ENCODE data around the gene COG5.

The COG5 gene

GRCh38 chr7:107312418-107312817 is 251.3 kb downstream of the COG5 start:
- Histone ChIP-seq H2AFZ (ENCODE audit: low read length) (no peak overlapping the region), H3F3A (ENCODE audit: low read depth) (no peaks in the 10 kb centered on the region), H3K9me3 (ENCODE audit: insufficient read depth, low read depth, low read length) (no peaks in the 10 kb centered on the region), H3K27me3 (ENCODE audit: insufficient read depth, low read length, poor library complexity, severe bottlenecking) (no peaks in the 10 kb centered on the region), H3K36me3 (ENCODE audit: insufficient read depth, low read length) (no peaks in the 10 kb centered on the region), H3K9me2 (replicated peaks; ENCODE audit: low read depth, low read length) (no peaks in the 10 kb centered on the region), H3K4me2 (ENCODE audit: low read depth, low read length, poor library complexity, severe bottlenecking) (no peak overlapping the region), H4K20me1 (ENCODE audit: insufficient read depth, low read length, poor library complexity, severe bottlenecking) (no peaks in the 10 kb centered on the region), H3K4me1 (ENCODE audit: insufficient read depth, low read length, poor library complexity, severe bottlenecking) (no peaks in the 10 kb centered on the region), H3K9ac (ENCODE audit: low read depth, low read length, poor library complexity, severe bottlenecking) (no peak overlapping the region), H3K79me2 (ENCODE audit: insufficient read depth, low read length) (no peaks in the 10 kb centered on the region), H3K4me3 (ENCODE audit: low read length, poor library complexity, severe bottlenecking) (no peak overlapping the region)
- TF ChIP-seq CTCF (conservative IDR thresholded peaks at IDR 0.05; ENCODE audit: low read length) (no peak), EZH2phosphoT487 (IDR thresholded peaks at IDR 0.05; ENCODE audit: borderline replicate concordance) (no peak)

- H3K27me3 ChIP-seq (ENCODE audit: insufficient read depth, low read length, poor library complexity, severe bottlenecking) = no peaks in the 10 kb centered on the region
- no peak overlapping the region for H2AFZ ChIP-seq (ENCODE audit: low read length)
- H4K20me1 ChIP-seq (ENCODE audit: insufficient read depth, low read length, poor library complexity, severe bottlenecking) = no peaks in the 10 kb centered on the region
- no peak overlapping the region for H3K9ac ChIP-seq (ENCODE audit: low read depth, low read length, poor library complexity, severe bottlenecking)
- no peak overlapping the region for H3K4me2 ChIP-seq (ENCODE audit: low read depth, low read length, poor library complexity, severe bottlenecking)
- H3K4me1 ChIP-seq (ENCODE audit: insufficient read depth, low read length, poor library complexity, severe bottlenecking) = no peaks in the 10 kb centered on the region
- H3K36me3 ChIP-seq (ENCODE audit: insufficient read depth, low read length) = no peaks in the 10 kb centered on the region
- no peak for TF ChIP-seq CTCF (conservative IDR thresholded peaks at IDR 0.05; ENCODE audit: low read length)
- no peak for TF ChIP-seq EZH2phosphoT487 (IDR thresholded peaks at IDR 0.05; ENCODE audit: borderline replicate concordance)
- no peaks in the 10 kb centered on the region for H3K79me2 ChIP-seq (ENCODE audit: insufficient read depth, low read length)
- no peak overlapping the region for H3K4me3 ChIP-seq (ENCODE audit: low read length, poor library complexity, severe bottlenecking)
- H3K9me3 ChIP-seq (ENCODE audit: insufficient read depth, low read depth, low read length) = no peaks in the 10 kb centered on the region
- H3K9me2 ChIP-seq (replicated peaks; ENCODE audit: low read depth, low read length) = no peaks in the 10 kb centered on the region
- H3F3A ChIP-seq (ENCODE audit: low read depth) = no peaks in the 10 kb centered on the region
These were observed 254.4 kb downstream of the COG5 start for GRCh38 chr7:107309296-107309695.

GRCh38 chr7:107304636-107305035 is 259.1 kb downstream of the COG5 start:
- H3K36me3 ChIP-seq (ENCODE audit: insufficient read depth, low read length) = no peaks in the 10 kb centered on the region
- H3K4me1 ChIP-seq (ENCODE audit: insufficient read depth, low read length, poor library complexity, severe bottlenecking) = no peaks in the 10 kb centered on the region
- no peak overlapping the region for H2AFZ ChIP-seq (ENCODE audit: low read length)
- H3K4me3 ChIP-seq (ENCODE audit: low read length, poor library complexity, severe bottlenecking) = no peak overlapping the region
- no peak overlapping the region for H3K9ac ChIP-seq (ENCODE audit: low read depth, low read length, poor library complexity, severe bottlenecking)
- H3K9me2 ChIP-seq (replicated peaks; ENCODE audit: low read depth, low read length) = no peaks in the 10 kb centered on the region
- no peaks in the 10 kb centered on the region for H3K79me2 ChIP-seq (ENCODE audit: insufficient read depth, low read length)
- H3K27me3 ChIP-seq (ENCODE audit: insufficient read depth, low read length, poor library complexity, severe bottlenecking) = no peaks in the 10 kb centered on the region
- no peaks in the 10 kb centered on the region for H3F3A ChIP-seq (ENCODE audit: low read depth)
- H3K9me3 ChIP-seq (ENCODE audit: insufficient read depth, low read depth, low read length) = no peaks in the 10 kb centered on the region
- H3K4me2 ChIP-seq (ENCODE audit: low read depth, low read length, poor library complexity, severe bottlenecking) = no peak overlapping the region
- no peaks in the 10 kb centered on the region for H4K20me1 ChIP-seq (ENCODE audit: insufficient read depth, low read length, poor library complexity, severe bottlenecking)
- TF ChIP-seq CTCF (conservative IDR thresholded peaks at IDR 0.05; ENCODE audit: low read length) = no peak
- no peak for TF ChIP-seq EZH2phosphoT487 (IDR thresholded peaks at IDR 0.05; ENCODE audit: borderline replicate concordance)

Measured in Loucy (cell line).